GM19240 (cell line): ENCODE data around the gene IFT25.

ENCODE experiments used
- DNase-seq: peaks from one replicate; pipeline ENCODE4 v3.0.0; 2011; ENCODE audit warnings: low spot score; ENCODE audit not compliant: insufficient read length

IFT25 gene

GRCh38 chr1:53930932-53931331 is 14.6 kb downstream of the IFT25 start:
- no peak for DNase-seq

DNA sequence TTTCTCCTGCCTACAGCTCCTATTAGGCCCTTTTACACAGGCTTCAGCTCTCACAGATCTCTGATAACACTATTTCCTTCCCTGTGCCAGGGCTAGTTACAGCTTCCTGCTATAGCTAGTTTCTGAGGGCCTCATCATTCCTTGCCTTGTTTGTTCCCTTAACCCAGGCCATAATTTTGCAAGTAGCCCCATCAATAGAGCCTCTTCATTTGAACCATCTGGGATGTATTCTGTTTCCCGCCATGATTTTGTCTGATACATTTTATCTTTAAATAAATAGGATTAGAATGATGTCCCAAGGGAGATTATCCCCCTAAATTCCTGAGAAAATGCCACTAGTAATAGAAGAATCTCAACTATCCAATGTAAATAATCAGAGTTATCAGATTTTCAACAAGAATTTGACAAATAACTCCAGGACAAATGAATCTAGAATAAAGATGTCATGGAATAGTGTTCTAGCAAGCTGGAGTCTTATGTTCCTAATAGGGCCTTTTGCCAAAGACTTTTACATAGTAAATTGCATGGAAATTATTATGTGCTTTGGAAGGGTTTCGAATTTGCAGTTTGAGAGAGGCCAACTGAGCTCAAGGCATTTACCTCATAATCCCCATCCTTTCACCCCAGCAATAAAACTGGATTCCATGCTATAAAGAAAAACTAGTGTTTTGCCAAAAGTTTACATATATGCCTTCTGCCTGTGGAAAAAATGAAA is 16.1 kb downstream of the IFT25 start:
- no peak for DNase-seq

DNA sequence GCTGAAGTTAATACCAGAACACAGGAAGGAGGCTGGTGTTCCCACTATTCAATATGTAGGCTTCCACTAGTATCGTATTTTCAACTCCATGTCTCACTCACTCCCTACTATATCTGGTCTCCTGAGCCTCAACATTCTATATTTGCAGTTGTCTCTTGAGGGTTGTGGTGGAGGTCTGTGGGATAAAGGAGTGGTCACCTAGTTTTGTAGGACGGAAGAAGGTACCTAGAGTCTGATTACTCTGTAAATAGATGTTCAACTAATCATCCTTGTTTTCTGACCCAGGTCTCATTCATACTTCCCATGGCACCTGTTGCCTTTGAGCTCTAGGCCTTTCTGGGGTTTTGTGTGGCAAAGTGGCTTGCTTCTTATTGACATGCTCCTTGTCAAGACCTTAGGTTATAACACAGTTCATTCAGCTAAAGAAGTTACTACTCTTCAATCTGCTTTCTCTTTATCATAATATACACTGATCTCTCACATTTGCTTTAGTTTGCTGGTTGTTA is 18.1 kb downstream of the IFT25 start:
- DNase-seq: no peak

DNA sequence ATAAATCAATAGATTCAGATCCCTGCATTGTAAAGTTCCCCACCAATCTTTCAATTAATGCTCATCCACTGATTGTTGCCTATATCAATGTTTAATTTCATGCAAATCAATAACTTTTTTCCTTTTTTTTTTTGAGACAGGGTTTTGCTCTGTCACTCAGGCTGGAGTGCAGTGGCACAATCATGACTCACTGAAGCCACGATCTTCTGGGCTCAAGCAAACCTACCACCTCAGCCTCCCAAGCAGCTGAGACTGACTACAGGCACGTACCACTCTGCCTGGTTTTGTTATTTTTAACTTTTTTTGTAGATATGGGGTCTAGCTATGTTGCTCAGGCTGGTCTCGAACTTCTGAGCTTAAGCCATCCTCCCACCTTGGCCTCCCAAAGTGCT is 25.8 kb downstream of the IFT25 start:
- DNase-seq: no peak

GRCh38 chr1:53918343-53918742 is 27.2 kb downstream of the IFT25 start:
- no peak for DNase-seq

- no peak for DNase-seq
These were observed 32.0 kb downstream of the IFT25 start for GRCh38 chr1:53913352-53914033.

GRCh38 chr1:53911442-53911841 is 34.1 kb downstream of the IFT25 start:
- no peak for DNase-seq

GRCh38 chr1:53909946-53910345 is 35.6 kb downstream of the IFT25 start:
- DNase-seq: no peak

GRCh38 chr1:53906121-53906520 is 39.4 kb downstream of the IFT25 start:
- no peak for DNase-seq

- no peak for DNase-seq
These were observed 40.0 kb downstream of the IFT25 start for GRCh38 chr1:53905509-53905908.

- DNase-seq: no peak
These were observed 43.0 kb downstream of the IFT25 start for GRCh38 chr1:53902235-53903138.

DNA sequence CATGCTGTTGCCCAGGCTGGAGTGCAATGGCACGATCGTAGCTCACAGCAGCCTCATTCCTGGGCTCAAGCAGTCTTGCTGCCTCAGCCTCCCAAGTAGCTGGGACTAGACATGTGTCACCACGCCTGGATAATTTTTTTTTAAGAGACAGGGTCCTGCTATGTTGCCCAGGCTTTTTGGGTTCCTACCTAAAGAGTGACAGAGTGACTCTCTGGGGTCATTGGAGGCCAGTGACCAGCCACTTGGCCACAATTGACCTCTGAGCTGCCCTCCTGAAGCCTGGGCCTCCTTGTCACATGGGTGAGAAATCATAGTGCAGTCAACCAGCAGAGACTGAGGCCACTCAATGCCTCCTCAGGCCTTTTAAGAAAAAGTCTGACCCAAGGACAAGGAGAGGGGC is 45.8 kb downstream of the IFT25 start:
- no peak for DNase-seq

GRCh38 chr1:53899206-53899628 is 46.3 kb downstream of the IFT25 start:
- no peak for DNase-seq

DNA sequence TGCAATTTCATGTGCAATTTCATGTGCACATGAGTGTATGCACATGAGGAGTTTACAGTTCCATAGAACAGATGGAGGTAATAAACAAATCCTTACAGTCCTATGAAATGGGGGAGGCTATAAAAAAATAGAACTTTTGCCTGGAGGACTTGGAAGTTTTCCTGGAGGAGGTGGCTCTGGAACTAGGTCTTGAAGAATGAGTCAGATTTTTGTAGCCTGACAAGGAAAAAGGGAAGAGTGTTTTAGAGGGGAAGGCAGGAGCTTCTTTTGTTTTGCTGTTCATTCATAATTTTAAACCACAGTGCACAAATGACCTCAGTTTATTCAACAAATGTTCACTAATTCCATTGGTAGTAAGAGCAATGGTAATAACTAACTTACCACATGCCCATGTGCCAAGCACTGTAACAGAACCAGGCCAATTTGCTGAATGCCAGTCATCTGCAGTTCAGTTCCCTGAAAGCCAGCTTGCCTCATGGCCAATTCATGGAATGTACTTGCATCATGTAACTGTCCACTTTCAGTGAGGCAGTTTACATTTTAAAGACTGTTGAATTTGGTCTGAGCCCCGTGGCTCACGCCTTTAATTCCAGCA is 48.8 kb downstream of the IFT25 start:
- DNase-seq: no peak

- DNase-seq: no peak
These were observed 50.1 kb downstream of the IFT25 start for GRCh38 chr1:53895421-53895820.

DNA sequence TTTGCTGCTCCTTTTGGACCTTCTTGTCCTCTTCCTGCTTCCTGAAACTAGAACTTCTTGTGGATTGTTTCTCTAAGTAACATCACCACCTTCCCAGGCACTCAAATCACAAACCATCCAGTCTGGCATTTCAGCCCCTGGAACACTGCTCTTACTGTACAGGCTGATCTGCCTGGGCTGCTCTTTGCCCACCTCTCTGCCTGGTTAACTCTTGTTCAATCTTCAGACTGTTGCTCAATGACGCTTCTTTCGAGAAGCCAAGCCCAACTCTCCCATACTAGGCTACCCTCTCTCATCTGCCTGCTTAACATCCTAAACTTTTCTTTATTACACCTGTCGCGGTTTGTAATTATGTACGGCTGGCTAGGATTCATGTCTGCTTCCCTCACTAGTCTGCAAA is 50.9 kb downstream of the IFT25 start:
- no peak for DNase-seq

DNA sequence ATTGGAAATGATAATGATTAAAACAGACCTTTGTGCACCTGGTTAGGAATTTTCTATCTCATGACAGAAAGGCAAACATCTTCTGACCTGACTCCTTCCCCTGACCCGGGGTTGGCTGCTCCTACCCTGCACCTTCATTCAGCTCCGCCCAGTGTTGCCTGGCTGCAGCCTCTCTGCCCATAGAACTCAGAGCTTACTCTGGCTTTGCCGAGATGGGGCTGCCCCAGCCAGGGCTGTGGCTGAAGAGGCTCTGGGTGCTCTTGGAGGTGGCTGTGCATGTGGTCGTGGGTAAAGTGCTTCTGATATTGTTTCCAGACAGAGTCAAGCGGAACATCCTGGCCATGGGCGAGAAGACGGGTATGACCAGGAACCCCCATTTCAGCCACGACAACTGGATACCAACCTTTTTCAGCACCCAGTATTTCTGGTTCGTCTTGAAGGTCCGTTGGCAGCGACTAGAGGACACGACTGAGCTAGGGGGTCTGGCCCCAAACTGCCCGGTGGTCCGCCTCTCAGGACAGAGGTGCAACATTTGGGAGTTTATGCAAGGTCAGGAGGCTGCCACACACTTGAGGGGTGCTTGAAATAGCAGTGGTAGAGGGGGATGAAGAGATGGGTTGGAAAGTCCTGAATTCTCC is 51.4 kb downstream of the IFT25 start, which contains the start of gene DIO1:
Gene DIO1, plus strand, starts transcription at position 189 of the 638 bp plus-strand sequence. Its CDS starts 24 bp downstream, at position 213.
- DNase-seq: no peak

DNA sequence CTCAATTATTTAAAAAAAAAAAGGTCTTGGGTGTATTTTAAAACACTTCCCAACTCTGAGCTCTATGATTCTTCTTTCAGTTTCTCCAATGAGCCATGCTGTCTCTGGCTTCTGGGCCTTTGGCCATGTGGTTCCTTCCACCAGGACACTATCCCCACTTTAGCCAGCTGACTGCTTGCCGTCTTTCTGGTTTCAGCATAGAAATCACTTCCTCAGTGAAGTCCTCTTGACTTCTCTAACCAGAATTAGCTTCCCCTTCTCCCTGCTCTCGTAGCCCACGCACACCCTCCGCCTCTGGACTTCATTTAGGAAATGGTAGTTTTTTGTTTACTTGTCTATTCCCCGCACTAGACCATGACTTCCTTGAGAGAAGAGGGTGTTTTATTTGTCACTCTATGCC is 52.6 kb downstream of the IFT25 start:
- no peak for DNase-seq

GRCh38 chr1:53891678-53892077 is 53.8 kb downstream of the IFT25 start:
- DNase-seq: no peak

DNA sequence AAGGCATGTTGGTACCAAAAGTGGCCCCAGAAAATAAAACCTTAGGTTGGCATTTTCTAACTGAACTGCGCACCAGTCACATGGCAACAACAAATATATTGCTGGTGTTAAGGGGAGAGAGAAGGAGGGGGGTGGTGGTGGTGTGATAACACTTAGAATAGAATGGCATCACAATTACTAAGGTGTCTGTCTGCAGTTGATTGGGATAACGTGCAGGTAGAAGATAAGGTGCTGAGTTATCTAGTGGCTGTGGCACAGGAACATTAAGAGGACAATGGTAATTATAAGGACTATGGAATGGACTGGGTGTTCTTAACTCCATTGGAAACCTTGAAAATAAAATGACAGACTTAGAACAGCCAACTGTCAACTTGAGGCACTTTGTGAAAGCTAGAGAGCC is 54.5 kb downstream of the IFT25 start:
- no peak for DNase-seq

DNA sequence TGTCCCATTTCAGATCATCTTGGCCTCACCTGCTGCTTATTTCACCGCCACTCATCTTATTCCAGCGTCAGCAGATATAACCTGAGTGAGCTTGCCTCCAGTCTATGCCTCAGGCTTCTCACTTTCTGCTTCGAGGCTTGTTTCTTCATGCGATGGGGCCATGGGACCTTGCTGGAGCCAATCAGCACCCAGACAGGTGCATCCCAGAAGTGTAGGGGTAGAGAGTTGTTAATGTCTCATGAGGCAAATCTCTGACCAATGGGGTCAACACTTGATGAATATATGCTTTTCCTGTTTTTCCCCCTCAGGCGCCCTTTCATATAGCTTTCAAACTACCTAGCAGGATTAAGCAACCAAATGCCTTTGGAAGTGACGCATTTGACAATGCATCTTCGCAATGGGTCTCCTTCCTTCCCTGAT is 55.0 kb downstream of the IFT25 start:
- no peak for DNase-seq
